Mesothelial cell of epicardium (in vitro differentiated cells): Measurements from ENCODE around the gene CAPN15. TPM values are rescaled to one million over a fixed set of nuclear protein-coding genes. Genes with fewer than 3 reads are reported as not detected.

Experiments
- DNase-seq, 2 experiments: peaks; one replicate each; pipeline ENCODE4 v3.0.0; 2021; ENCODE audit warnings: low spot score in 2 of 2; ENCODE audit not compliant: unreplicated experiment in 2 of 2
- H3K27ac Mint-ChIP-seq: 2 replicates; pipeline ENCODE4 v1.8.0; 2021; ENCODE audit warnings: mixed read lengths
- H3K27me3 Mint-ChIP-seq: 2 replicates; pipeline ENCODE4 v1.8.0; 2021; ENCODE audit warnings: low read depth, mixed read lengths
- H3K36me3 Mint-ChIP-seq: 2 replicates; pipeline ENCODE4 v1.8.0; 2021; ENCODE audit warnings: mixed read lengths
- H3K4me1 Mint-ChIP-seq: 2 replicates; pipeline ENCODE4 v1.8.0; 2021; ENCODE audit warnings: mixed read lengths
- H3K4me3 Mint-ChIP-seq: 2 replicates; pipeline ENCODE4 v1.8.0; 2021; ENCODE audit warnings: mild to moderate bottlenecking, moderate library complexity, mixed read lengths
- H3K9me3 Mint-ChIP-seq: 2 replicates; pipeline ENCODE4 v1.8.0; 2021; ENCODE audit warnings: mixed read lengths
- CTCF ChIP-seq: fragments of 200-600 bp; sonication (generic); IDR thresholded peaks from one replicate; pipeline ENCODE4 v1.5.0; 2021; ENCODE audit warnings: antibody characterized with exemption; ENCODE audit not compliant: unreplicated experiment
- total RNA-seq: library from RNA; stranded (reverse); gene quantifications from 3 replicates; pipeline ENCODE4 v1.2.1, GENCODE V29; 2021

The CAPN15 gene
- total RNA-seq, 1 donor from 2014 or later: 49.1 TPM

GRCh38 chr16:556474-557173, 29.1 kb downstream of the CAPN15 start:
- H3K4me3 Mint-ChIP-seq: no peak overlapping the region
- TF ChIP-seq CTCF: no peak
- H3K9me3 Mint-ChIP-seq: no peaks in the 10 kb centered on the region
- H3K4me1 Mint-ChIP-seq: peaks cover 2% of the 10 kb centered on the region
- peaks cover 31% of the 10 kb centered on the region for H3K27me3 Mint-ChIP-seq
- no peak for DNase-seq
- H3K36me3 Mint-ChIP-seq: peaks cover 2% of the 10 kb centered on the region
- H3K27ac Mint-ChIP-seq: no peak overlapping the region

- no peak for TF ChIP-seq CTCF
- Mint-ChIP-seq H3K4me1 (peaks cover 2% of the 10 kb centered on the region), H3K4me3 (no peak overlapping the region), H3K27me3 (peaks cover 41% of the 10 kb centered on the region), H3K9me3 (no peaks in the 10 kb centered on the region), H3K36me3 (peaks cover 2% of the 10 kb centered on the region), H3K27ac (no peak overlapping the region)
- no peak for DNase-seq
Measured at GRCh38 chr16:557463-558297, 30.2 kb downstream of the CAPN15 start.

- peaks cover 2% of the 10 kb centered on the region for H3K36me3 Mint-ChIP-seq
- no peak for TF ChIP-seq CTCF
- H3K27ac Mint-ChIP-seq: no peak overlapping the region
- peaks cover 46% of the 10 kb centered on the region for H3K27me3 Mint-ChIP-seq
- H3K4me3 Mint-ChIP-seq: peak overlapping the region; percentile 10
- DNase-seq: no peak
- H3K4me1 Mint-ChIP-seq: peaks cover 2% of the 10 kb centered on the region
- no peaks in the 10 kb centered on the region for H3K9me3 Mint-ChIP-seq
Measured at GRCh38 chr16:558298-559020, 30.9 kb downstream of the CAPN15 start.

GRCh38 chr16:559021-559380, 31.5 kb downstream of the CAPN15 start:
- H3K9me3 Mint-ChIP-seq: no peaks in the 10 kb centered on the region
- no peak for DNase-seq
- peaks cover 2% of the 10 kb centered on the region for H3K36me3 Mint-ChIP-seq
- TF ChIP-seq CTCF: no peak
- peaks cover 46% of the 10 kb centered on the region for H3K27me3 Mint-ChIP-seq
- H3K4me3 Mint-ChIP-seq: peak overlapping the region; percentile 60
- peaks cover 2% of the 10 kb centered on the region for H3K4me1 Mint-ChIP-seq
- H3K27ac Mint-ChIP-seq: no peak overlapping the region

GRCh38 chr16:559411-560203, 32.1 kb downstream of the CAPN15 start:
- Mint-ChIP-seq H3K27ac (no peak overlapping the region), H3K4me3 (peak overlapping the region; percentile 60), H3K9me3 (no peaks in the 10 kb centered on the region), H3K27me3 (peaks cover 46% of the 10 kb centered on the region), H3K4me1 (peaks cover 2% of the 10 kb centered on the region), H3K36me3 (no peaks in the 10 kb centered on the region)
- DNase-seq: no peak
- no peak for TF ChIP-seq CTCF
